Measurements from ENCODE around the gene RGS10.

GRCh38 chr10:119465085-119465484, 77.4 kb downstream of the RGS10 start:
- no peak for TF ChIP-seq EZH2 (IDR thresholded peaks at IDR 0.05; ENCODE audit: low read depth)
- TF ChIP-seq CTCF (conservative IDR thresholded peaks at IDR 0.05): no peak
